Activated naive CD4-positive, alpha-beta T cell treated with anti-CD3 and anti-CD28 coated beads, Interleukin-2, amount 50 U/mL, for 24 hours (primary cell): ENCODE data around the gene CBY1.

ENCODE experiments used
- H3K27ac Mint-ChIP-seq: one replicate; pipeline ENCODE4 v1.8.0; 2021; ENCODE audit warnings: mild to moderate bottlenecking, mixed read lengths
- H3K27me3 Mint-ChIP-seq: one replicate; pipeline ENCODE4 v1.8.0; 2021; ENCODE audit warnings: mixed read lengths
- H3K36me3 Mint-ChIP-seq: one replicate; pipeline ENCODE4 v1.8.0; 2021; ENCODE audit warnings: mixed read lengths
- H3K4me1 Mint-ChIP-seq: one replicate; pipeline ENCODE4 v1.8.0; 2021; ENCODE audit warnings: mixed read lengths
- H3K4me3 Mint-ChIP-seq: one replicate; pipeline ENCODE4 v1.8.0; 2021; ENCODE audit warnings: mild to moderate bottlenecking, mixed read lengths
- H3K9me3 Mint-ChIP-seq: one replicate; pipeline ENCODE4 v1.8.0; 2021; ENCODE audit warnings: mixed read lengths

CBY1 gene

GRCh38 chr22:38720350-38720749 is 63.9 kb downstream of the CBY1 start:
- Mint-ChIP-seq H3K9me3 (no peaks in the 10 kb centered on the region), H3K27ac (no peak overlapping the region), H3K36me3 (peaks cover 12% of the 10 kb centered on the region), H3K27me3 (no peaks in the 10 kb centered on the region), H3K4me1 (peaks cover 20% of the 10 kb centered on the region), H3K4me3 (no peak overlapping the region)

DNA sequence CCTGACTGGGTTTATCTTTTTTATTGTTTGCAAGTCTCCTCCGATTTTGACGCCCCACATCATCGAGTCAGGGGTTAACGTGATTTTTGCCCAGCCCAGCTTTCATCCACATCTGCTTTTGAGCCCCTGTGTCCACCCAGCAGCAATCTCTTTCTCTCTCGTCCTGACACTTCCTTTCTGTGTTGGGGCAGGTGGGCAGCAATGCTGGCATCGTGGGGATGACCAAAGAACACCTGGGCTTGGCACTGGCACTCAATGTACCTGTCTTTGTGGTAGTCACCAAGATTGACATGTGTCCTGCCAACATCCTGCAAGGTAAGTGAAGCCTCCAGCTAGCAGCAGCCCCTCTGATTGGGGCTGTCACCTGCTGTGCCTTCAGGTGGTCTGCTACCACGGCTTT is 65.1 kb downstream of the CBY1 start:
- Mint-ChIP-seq H3K4me3 (no peak overlapping the region), H3K36me3 (peaks cover 15% of the 10 kb centered on the region), H3K4me1 (peaks cover 20% of the 10 kb centered on the region), H3K27ac (no peak overlapping the region), H3K27me3 (no peaks in the 10 kb centered on the region), H3K9me3 (no peaks in the 10 kb centered on the region)
